GM18858 (cell line): ENCODE data around the gene PLPPR4.
"Not testable (repeated sequence)": the region's sequence is repeated elsewhere in the genome, so short reads cannot be mapped to it uniquely, and the experiment has no call there.

Experiments used
- ATAC-seq: cut with Tn5 transposase; IDR thresholded peaks from one replicate; pipeline ENCODE4 v1.9.1; 2021; ENCODE audit not compliant: unreplicated experiment

The PLPPR4 gene

GRCh38 chr1:99264201-99265021, at the start of gene PLPPR4:
Gene PLPPR4 (plus strand): TSS chr1:99264492. CDS start chr1:99264594, 102 bp downstream.
- no peak for ATAC-seq

DNA sequence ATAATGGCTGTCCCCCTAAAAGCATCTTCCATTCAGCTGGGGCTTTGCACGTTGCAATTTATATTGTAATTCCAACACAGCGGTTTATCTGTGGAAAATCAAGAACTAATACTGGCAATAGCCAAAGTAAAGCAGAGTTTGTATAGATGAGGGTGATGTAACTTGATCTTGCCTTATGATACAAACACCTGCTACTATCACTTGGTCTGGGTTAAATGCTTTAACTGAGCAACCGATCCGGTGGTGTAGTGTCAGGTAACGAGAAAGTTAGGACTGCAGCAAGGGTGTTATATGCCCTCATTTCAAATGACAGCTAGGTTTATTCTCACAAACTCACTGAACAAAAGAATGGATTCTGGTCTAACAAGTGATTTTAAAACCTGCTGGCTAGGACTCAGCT, 47.3 kb upstream of the PLPPR4 start:
- no peak for ATAC-seq

DNA sequence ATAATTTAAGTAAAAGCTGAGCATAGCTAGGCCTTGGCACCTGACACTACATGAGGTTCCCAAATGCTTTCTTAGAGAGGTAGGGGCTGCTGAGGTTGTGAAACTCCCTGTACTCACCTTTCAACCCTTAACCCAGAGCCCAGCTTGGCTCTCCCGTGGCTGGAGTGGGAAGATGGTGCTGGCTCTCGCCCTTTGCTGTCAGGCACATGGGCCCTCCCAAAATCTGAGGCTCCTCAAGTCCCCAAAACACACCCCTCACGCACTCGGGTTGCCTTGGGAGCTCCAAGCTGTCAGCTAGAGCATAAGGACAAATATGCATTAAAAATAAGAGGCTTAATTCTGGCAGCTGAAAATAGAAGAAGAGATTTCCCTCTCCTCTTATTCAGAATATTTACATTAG, 46.7 kb upstream of the PLPPR4 start:
- ATAC-seq: no peak

DNA sequence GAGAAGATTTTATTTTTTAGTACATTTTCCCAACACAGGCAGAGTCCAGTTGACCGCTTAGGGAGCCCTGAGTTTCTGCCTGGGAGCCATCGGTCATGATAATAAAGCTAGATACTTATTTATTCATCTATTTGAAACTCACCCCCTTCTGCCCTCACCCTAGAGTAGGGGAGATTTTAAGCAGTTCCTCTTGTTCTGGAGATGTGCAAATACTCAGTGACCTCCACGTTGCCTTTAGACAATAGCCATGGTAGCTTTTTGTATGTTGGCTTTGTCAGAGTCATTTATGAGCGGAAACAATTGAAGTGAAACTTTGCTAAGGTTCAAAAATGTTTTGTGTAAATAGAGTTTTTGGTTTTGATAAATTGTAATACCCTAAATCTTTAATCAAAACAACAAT, 45.7 kb upstream of the PLPPR4 start:
- ATAC-seq: peak; percentile 3

DNA sequence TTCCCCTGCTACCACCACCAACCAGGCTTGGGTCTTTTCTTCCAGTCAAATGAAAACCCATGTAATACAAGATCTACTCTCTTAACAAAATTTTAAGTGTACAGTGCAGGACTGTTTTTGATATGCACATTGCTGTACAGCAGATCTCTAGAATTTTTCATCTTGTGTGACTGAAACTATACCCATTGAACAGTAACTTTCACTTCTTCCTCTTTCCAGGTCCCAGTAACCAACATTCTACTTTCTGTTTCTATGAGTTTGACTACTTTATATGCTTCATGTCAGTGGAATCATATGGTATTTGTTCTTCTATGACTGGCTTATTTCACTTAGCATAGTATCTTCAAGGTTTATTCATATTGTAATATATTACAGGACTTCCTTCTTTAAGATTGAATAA, 45.3 kb upstream of the PLPPR4 start:
- peak; percentile 98 for ATAC-seq

DNA sequence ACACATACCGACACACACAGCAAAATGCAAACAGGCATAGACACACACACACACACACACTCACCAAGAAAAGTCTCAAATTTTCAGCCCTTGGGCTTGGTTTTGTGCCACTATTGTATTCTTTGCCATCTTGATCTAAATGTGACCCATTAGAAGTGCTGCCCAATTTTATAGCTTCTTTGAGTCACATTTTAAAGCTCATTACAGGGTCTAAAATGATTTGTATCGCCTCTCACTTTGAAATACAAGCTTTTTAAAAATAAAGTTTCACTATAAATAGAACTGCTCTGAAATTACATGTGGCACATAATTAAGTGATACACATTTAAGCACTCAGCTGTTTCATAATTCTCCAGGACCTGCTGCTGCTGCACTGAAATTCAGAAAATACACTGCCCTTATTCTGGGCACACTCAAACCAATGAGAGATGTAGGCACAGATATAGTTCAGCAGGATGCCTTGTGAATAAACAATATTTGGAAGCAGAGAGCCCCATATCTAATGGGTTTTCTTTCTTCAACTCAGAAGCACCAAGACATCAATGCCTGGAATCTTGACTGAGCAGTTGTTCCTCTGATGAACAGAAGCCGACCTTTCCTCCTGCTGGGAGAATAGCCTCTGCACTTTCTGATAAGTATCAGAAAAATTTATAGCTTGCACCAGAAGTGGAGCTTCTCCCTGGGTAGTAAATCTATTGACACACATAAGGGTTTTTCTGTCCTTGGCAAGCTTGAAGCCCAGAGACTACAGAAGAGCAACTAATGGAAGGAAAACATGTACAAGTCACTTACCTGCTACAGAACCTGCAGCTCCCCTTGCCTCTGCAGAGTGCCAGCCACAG, 37.0 kb upstream of the PLPPR4 start:
- peak; percentile 7 for ATAC-seq

DNA sequence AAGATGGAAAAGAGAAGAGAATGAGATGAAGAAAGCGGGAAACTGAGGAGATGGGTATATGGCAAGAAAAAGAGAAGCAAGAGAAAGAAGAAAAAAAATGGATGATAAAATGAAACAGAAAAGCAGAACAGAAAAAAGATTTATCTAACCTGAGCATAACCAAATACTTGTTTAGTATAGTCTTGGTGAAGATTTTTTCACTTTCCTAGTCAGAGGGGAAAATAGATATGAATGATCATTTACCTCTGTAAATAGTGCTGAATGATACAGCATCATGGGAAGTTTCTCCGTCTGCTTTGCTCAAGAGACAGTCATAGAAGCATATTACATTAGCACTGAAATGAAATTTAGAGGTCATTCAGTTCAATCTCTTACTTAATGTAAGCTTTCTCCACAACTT, 36.1 kb upstream of the PLPPR4 start:
- ATAC-seq: peak; percentile 86

DNA sequence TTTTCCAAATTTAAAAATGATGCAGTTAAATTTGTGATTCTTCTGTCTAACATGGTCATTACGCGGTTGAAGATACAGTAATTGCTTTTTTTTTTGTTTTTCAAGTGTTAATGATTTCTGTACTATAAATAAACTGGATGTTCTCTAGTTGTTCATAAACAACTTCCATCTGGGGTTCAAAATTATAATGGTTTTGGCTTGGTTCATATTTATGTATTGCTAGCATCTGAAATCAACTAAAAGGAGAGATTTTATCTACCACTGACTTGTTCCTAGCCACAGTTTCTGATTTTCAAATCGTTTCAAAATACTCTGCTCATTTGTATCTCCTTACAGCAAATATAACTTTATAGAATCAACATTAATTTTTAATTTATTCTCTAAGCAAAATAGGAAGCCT, 35.2 kb upstream of the PLPPR4 start:
- ATAC-seq: no peak

GRCh38 chr1:99230695-99231094, 33.6 kb upstream of the PLPPR4 start:
- ATAC-seq: no peak

- no peak for ATAC-seq
Measured at GRCh38 chr1:99232172-99232571, 32.1 kb upstream of the PLPPR4 start.

DNA sequence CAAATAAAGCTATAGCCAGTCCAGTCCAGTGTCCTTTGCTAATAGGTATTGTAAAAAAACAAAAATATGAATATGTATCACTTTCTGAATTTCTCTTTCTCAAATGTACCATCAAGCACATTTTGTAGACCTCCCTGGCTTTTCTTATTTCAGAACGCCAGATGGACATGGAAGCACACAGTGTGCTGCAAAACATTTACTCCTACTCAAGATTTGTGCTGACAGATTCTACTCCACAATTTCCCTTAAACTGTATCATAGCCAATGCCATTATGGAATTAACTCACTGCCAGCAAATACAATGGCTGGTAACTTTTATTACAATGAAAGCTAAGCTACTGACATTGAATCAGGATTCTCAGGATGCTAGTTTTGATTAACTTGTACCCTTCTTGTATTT, 30.8 kb upstream of the PLPPR4 start:
- ATAC-seq: no peak

- ATAC-seq: no peak
Measured at GRCh38 chr1:99236756-99237155, 27.5 kb upstream of the PLPPR4 start.

DNA sequence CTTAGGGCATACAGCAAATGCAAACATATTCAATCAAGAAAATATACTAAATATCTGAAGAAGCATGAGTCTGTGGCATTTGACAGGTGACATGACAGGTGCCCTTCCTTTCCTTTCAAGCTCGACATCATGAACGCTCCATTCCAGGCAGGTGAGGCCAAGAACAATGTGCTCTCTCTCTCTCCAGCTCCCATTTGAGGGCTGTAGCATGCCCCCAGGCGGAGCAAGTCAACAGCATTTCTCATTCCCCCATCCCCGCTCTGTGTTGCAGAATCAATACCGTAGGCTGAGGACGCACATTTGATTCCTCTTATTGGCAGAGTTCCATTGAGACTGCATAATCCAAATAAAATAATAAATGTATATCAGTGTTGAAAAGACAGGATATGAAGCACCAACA, 24.6 kb upstream of the PLPPR4 start:
- no peak for ATAC-seq

DNA sequence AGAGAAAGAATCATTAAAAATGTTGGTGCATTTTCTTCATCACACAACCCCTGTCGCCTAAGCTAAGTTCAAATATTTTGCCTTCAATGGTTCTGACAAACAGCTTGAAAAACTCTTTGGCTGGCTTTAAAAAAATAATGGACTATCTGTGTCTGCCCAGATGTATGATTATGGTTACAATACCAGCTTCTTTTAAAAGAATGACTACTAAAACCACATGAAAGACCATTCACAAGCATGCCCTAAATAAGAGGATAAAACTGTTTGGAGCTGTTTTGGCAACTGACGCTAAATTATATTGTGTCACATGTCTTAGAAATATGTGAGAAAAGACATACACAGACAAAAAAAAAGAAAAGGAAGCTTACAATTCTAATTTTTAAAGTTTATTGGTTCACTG, 23.7 kb upstream of the PLPPR4 start:
- ATAC-seq: no peak

DNA sequence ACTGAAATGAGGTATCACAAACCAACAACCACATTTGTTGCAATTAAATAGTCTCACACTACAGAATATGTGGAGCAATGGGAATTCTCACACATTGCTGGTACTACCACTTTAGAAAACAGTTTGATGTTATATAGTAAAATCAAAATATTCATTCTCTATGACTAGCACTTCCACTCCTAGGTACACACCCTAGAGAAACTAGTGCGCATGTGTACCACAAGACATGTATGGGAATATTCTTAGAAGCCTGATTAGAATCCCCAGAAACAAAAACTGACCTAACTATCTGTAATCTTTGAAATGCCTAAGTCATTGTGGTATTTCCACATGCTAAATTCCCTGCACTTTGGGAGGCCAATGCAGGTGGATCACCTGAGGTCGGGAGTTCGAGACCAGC, 18.1 kb upstream of the PLPPR4 start:
- ATAC-seq: no peak

DNA sequence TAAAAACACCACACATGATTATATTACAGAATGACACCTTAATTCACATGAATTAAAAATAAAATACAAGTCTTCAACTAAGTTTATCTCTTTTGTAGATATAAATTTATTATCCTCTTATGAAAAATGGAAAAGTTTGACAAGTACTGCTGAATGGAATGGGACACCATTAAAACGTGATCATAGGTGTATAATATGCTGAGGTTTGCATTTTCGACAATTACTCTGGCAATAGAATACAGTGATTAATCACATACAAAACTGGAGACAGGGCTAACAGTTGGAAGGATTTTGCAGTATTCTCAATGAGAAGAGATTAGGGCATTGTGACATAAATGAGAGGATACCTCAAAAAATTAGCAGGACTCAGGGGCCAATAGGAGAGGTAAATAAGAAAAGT, 17.1 kb upstream of the PLPPR4 start:
- no peak for ATAC-seq

DNA sequence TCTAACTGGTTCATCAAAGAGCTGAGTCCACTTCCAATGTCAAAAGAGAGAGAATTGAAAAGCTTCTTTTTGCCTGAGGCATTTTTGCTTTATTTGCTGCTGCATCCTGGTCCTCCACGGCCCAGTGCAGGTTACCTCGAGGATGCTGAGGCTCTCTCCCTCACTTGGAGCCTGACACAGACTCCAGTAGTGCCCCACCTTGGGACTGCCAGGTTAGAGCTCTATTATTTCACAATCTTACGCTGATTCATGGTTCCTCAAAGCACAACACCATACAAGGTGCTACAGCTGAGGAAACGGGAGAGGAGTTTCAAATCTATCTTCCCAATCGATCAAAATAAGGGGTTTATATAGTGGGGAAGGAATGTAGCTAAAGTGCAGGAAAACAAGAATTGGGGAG, 13.6 kb upstream of the PLPPR4 start:
- no peak for ATAC-seq

DNA sequence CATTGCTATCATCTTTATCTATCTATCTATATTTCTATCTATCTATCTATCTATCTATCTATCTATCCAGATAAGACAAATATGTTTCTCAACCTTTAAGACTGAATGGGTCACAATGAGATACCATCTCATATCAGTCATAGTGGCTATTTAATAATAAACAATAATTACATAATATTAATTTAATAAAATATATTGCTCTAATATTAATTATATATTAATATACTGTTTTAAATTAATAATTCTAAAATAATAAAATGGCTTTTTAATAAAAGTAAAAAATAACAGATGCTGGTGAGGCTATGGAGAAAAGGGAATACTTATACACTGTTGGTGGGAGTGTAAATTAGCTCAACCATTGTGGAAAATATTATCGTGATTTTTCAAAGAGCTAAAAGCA, 13.0 kb upstream of the PLPPR4 start:
- ATAC-seq: no peak

GRCh38 chr1:99252630-99253029, 11.7 kb upstream of the PLPPR4 start:
- ATAC-seq: no peak

DNA sequence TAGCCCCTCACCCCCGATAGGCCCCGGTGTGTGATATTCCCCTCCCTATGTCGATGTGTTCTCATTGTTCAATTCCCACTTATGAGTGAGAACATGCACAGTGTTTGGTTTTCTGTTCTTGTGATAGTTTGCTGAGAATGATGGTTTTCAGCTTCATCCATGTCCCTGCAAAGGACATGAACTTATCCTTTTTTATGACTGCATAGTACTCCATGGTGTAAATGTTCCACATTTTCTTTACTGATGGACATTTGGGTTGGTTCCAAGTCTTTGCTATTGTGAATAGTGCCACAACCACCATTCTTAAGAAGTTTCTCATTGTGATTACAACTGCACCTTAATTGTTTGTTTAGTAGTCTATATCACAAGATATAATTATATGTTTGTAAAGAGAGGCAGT, 3.9 kb upstream of the PLPPR4 start:
- not testable (repeated sequence) for ATAC-seq

DNA sequence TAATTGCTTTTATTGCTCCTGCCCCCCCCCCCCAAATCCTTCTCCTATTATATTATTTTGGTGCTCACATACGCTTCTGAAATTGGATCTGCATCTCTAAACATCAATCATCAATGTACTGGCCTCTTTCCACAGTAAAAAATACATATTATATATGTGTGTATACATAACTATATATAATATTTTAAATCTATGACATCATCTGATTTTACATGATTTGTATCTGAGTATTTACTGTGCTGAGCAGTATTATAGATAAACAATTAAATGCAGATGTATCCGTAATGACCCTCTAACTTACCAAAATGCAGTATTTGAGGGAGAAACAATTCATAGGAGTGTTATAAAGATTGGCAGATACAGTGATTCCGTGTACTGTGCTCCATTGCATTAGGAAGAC, 832 bp downstream of the PLPPR4 start:
- ATAC-seq: no peak

DNA sequence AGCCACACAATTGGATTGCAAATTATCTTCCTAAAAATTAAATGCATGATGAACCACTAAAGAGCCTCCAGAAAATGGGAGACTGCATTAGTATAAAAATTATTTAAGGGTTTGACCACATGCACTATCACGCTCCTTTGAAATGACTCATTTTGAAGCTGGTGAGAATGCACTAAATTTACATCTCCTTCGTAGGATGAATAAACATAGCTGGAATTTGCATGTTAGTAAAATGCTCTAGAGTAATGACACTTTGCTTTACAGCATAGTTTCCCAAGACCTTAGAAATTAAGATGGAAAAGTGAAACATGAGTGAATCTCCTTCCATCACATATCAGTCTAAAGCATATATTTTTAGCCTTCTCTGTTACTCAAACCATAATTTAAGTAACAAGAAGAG, 2.4 kb downstream of the PLPPR4 start:
- ATAC-seq: no peak
